Epithelial cell of proximal tubule (primary cell): Measurements from ENCODE around the gene ANKDD1B. TPM values are rescaled to one million over a fixed set of nuclear protein-coding genes. Genes with fewer than 3 reads are reported as not detected.
A peak's percentile ranks its signal among the peaks of the same experiment; 100 is the strongest.
"Not testable (repeated sequence)": the region's sequence is repeated elsewhere in the genome, so short reads cannot be mapped to it uniquely, and the experiment has no call there.

Experiments
- DNase-seq: peaks from one replicate; pipeline ENCODE4 v3.0.0-alpha.2; 2011; ENCODE audit warnings: low read depth
- H3K4me3 ChIP-seq: 2 replicates; pipeline ENCODE4 v1.5.1; 2011; ENCODE audit warnings: low read depth, mild to moderate bottlenecking, low read length
- total RNA-seq: library from RNA; depleted of rRNA; stranded (reverse); fragments of >200 nt; gene quantifications from 2 replicates; pipeline ENCODE4 v1.2.3, GENCODE V29; 2015
- TF ChIP-seq, protein P1 (sequence below): conservative IDR thresholded peaks from 2 replicates; pipeline ENCODE4 v1.5.1; 2012; ENCODE audit warnings: low read depth, mild to moderate bottlenecking, low read length

The ANKDD1B gene
- total RNA-seq, 1 donor from 2014 or later, result 1.3 TPM

- no peak overlapping the region for H3K4me3 ChIP-seq
- TF ChIP-seq, protein P1, sequence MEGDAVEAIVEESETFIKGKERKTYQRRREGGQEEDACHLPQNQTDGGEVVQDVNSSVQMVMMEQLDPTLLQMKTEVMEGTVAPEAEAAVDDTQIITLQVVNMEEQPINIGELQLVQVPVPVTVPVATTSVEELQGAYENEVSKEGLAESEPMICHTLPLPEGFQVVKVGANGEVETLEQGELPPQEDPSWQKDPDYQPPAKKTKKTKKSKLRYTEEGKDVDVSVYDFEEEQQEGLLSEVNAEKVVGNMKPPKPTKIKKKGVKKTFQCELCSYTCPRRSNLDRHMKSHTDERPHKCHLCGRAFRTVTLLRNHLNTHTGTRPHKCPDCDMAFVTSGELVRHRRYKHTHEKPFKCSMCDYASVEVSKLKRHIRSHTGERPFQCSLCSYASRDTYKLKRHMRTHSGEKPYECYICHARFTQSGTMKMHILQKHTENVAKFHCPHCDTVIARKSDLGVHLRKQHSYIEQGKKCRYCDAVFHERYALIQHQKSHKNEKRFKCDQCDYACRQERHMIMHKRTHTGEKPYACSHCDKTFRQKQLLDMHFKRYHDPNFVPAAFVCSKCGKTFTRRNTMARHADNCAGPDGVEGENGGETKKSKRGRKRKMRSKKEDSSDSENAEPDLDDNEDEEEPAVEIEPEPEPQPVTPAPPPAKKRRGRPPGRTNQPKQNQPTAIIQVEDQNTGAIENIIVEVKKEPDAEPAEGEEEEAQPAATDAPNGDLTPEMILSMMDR, result no peak
- no peak for DNase-seq
Measured at GRCh38 chr5:75608870-75609269, 2.4 kb upstream of the ANKDD1B start.

GRCh38 chr5:75610201-75610600 lies 1.1 kb upstream of the ANKDD1B start:
- no peak overlapping the region for H3K4me3 ChIP-seq
- TF ChIP-seq, protein P1, result no peak
- DNase-seq, result no peak

DNA sequence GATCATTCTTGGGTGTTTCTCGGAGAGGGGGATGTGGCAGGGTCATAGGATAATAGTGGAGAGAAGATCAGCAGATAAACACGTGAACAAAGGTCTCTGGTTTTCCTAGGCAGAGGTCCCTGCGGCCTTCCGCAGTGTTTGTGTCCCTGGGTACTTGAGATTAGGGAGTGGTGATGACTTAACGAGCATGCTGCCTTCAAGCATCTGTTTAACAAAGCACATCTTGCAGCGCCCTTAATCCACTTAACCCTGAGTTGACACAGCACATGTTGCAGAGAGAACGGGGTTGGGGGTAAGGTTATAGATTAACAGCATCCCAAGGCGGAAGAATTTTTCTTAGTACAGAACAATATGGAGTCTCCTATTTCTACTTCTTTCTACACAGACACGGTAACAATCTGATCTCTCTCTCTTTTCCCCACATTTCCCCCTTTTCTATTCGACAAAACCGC lies 368 bp upstream of the ANKDD1B start:
- DNase-seq, result not testable (repeated sequence)
- H3K4me3 ChIP-seq, result peak overlapping the region; percentile 86

GRCh38 chr5:75612226-75612569 lies 945 bp downstream of the ANKDD1B start:
- H3K4me3 ChIP-seq, result peak overlapping the region; percentile 86
- no peak for DNase-seq
- TF ChIP-seq, protein P1, result no peak

DNA sequence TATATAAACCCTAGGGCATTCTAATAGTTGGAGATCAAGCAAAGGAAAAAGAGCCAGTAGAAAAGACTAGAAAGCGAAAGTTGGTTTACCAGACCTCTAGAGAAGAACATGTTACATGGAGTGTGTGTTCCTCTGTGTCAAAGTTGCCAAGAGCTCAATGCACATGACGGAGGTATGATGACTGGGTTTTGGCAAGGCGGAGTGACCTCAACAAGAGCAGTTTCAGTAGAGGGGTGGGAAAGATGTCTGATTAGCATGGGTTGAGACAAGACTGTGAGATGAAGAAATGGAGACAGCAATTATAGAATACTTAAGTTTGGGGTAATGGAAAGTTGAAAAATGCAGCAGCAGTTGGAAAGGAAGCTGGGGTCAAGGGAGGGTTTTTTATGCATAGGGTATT lies 1.6 kb downstream of the ANKDD1B start:
- TF ChIP-seq, protein P1, result no peak
- DNase-seq, result no peak
- H3K4me3 ChIP-seq, result no peak overlapping the region

DNA sequence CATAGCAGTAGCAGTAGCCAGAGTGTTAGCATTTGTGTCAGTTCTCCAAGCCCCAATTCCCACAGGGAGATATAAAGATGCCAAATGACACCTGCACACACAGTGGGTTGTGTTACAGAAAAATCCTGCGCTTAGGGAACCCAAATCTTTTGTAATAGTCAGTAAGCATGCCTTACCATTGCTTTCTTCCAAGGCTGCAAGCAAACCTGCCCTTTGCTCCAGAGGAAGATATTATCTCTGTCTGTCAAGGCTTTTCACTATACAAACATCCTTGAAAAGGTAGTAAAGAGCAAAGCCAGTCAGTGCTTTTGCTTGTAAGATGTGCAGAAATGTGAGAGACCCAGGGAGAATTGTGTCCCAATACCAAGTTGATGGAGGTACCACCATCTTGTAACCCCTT lies 2.9 kb downstream of the ANKDD1B start:
- TF ChIP-seq, protein P1, result no peak
- no peak for DNase-seq
- no peak overlapping the region for H3K4me3 ChIP-seq

DNA sequence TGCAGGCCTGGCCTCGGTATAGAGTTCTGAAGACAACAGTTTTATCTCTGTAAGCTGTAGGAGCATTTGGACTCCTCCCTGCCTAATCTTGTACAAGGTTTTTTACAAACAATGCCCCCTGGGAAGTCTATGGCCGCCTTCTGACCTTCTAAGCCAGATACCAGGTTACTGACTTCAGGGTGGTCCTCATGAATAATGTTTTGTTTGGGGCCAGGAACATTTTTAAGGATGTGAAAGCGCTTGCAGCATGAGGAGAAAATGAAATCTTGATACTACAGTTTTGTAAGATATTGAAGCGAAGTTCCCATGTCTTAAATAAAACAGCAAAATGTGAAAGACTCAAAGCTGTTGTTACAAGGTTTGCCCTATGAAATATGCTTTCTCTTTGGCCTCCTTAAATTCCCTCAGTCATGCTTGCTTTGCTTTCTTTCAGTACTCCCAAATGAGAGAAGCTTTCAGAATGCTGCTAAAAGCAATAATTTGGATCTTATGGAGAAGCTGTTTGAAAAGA lies 5.2 kb downstream of the ANKDD1B start:
- DNase-seq, result no peak
- H3K4me3 ChIP-seq, result no peak overlapping the region
- TF ChIP-seq, protein P1, result no peak
